GM19351 (cell line): ENCODE measurements around the gene RGS4.

Experiments
- ATAC-seq: cut with Tn5 transposase; IDR thresholded peaks from one replicate; pipeline ENCODE4 v1.9.1; 2021; ENCODE audit warnings: mild to moderate bottlenecking, moderate library complexity; ENCODE audit not compliant: unreplicated experiment

RGS4 gene

DNA sequence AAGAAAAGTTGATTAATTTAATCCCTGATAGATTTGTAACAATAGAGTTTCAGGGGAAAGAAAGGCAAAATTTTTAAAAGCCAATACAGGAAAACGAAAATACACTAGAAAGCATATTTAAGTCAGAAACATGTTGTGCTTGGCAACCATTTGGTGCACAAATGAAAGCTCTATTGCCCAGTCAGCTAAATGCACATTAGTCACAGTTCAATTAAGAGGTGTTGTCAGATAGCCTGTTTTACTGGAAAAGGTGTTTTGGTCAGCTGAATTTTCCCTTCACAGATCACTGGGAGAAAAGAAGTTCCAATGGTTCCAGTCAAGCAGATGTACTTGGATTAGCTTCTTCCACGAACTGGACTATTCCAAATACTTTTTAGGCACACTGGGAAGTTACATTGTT is 25.4 kb downstream of the RGS4 start:
- no peak for ATAC-seq

GRCh38 chr1:163095213-163095612 is 26.1 kb downstream of the RGS4 start:
- ATAC-seq, result no peak

DNA sequence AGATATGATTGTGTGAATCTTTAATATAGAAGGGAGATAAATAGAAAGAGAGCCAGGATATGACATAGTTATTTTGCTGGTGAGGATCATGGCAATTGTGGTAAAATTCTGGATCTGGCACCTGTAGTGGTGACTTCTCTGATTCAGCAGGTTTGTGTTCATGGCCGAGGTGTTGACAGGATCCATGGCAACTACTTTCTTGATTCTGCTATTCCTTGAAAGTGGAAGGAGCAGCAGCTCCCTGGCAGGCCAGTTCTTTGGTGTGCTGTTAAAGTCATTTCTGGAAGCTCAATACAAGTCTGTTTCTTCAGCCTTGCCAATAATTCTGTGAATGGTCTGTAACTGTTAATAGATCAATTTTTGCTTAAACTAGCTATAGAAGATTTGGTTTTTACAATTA is 33.4 kb downstream of the RGS4 start:
- no peak for ATAC-seq

GRCh38 chr1:163104385-163105099 is 35.4 kb downstream of the RGS4 start:
- ATAC-seq, result no peak

GRCh38 chr1:163106364-163106987 is 37.3 kb downstream of the RGS4 start:
- no peak for ATAC-seq

- no peak for ATAC-seq
These were observed 38.5 kb downstream of the RGS4 start for GRCh38 chr1:163107655-163108054.

DNA sequence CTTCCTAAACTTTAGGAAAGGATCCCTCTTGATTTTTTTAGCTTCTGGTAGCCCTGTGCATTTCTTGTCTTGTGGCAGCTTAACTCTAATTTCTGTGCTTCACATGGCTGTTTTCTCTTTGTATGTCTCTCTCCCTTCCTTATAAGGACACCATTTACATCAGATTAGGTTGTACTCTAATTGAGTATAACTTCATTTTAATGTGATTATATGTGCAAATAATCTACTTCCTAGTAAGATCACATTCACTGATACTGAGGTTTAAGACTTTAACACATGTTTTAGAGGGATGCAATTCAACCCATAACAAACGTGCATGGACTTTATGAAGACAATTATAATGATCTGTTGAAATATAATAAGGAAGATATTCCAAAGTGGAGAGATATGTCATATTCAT is 46.7 kb downstream of the RGS4 start:
- ATAC-seq, result no peak

DNA sequence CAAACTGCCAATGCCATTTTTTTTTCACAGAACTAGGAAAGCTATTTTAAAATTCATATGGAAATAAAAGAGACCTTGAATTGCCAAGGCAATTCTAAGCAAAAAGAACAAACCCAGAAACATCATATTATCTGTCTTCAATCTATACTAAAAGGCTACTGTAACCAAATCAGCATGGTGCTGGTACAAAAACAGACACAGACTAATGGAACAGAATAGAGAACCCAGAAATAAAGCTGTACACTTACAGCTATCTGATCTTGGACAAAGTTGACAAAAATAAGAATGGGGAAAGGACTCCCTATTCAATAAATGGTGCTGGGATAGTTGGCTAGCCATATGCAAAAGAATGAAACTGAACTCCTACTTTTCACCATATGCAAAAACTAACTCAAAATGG is 50.5 kb downstream of the RGS4 start:
- ATAC-seq, result no peak

DNA sequence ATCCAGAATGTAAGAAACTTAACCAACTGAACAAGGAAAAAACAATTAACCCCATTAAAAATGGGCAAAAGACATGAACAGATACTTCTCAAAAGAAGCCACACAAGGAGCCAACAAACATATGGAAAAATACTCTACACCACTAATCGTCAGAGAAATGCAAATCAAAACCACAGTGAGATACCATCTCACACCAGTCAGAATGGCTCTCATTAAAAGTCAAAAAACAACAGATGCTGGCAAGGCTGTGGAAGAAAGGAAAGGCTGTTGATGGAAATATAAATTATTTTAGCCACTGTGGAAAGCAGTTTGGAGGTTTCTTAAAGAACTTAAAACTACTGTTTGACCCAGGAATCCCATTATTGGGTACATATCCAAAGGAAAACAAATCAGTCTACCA is 51.2 kb downstream of the RGS4 start:
- no peak for ATAC-seq

GRCh38 chr1:163124812-163125211 is 55.7 kb downstream of the RGS4 start:
- ATAC-seq, result no peak
